OCI-LY3 (cell line): Measurements from ENCODE around the gene KRT74.

ENCODE experiments used
- H2AFZ ChIP-seq: fragments of 200-600, 300-600 bp; shearing (Covaris generic); 2 replicates; pipeline ENCODE4 v1.6.0; 2014; ENCODE audit warnings: antibody characterized with exemption, low read depth, low read length
- H3K27ac ChIP-seq: fragments of 200-600, 300-600 bp; sonication (generic); 2 replicates; pipeline ENCODE4 v1.5.1; 2014; ENCODE audit warnings: mild to moderate bottlenecking, low read length, moderate library complexity, mixed read lengths
- H3K27me3 ChIP-seq: fragments of 200-600, 300-600 bp; sonication (generic); 2 replicates; pipeline ENCODE4 v1.6.1; 2014; ENCODE audit warnings: low read depth, low read length, mixed read lengths
- H3K36me3 ChIP-seq: fragments of 200-600, 300-600 bp; sonication (generic); replicated peaks from 2 replicates; pipeline ENCODE3; 2014; ENCODE audit warnings: low read depth, low read length, mixed read lengths
- H3K4me1 ChIP-seq: fragments of 300-600, 200-600 bp; sonication (generic); 2 replicates; pipeline ENCODE4 v1.6.1; 2014; ENCODE audit warnings: low read length, mixed read lengths
- H3K4me2 ChIP-seq: fragments of 200-600, 300-600 bp; sonication (generic); 2 replicates; pipeline ENCODE4 v1.6.1; 2014; ENCODE audit warnings: low read length, mixed read lengths
- H3K4me3 ChIP-seq: fragments of 300-600, 200-600 bp; sonication (generic); 2 replicates; pipeline ENCODE4 v1.5.1; 2014; ENCODE audit warnings: antibody characterized with exemption, mild to moderate bottlenecking, low read length, moderate library complexity
- H3K79me2 ChIP-seq: fragments of 300-600, 200-600 bp; shearing (Covaris generic); 2 replicates; pipeline ENCODE4 v1.6.1; 2014; ENCODE audit warnings: mild to moderate bottlenecking, low read length, mixed read lengths
- H3K9ac ChIP-seq: fragments of 300-600, 200-600 bp; shearing (Covaris generic); 2 replicates; pipeline ENCODE4 v1.6.0; 2014; ENCODE audit warnings: mild to moderate bottlenecking, low read length, moderate library complexity
- H3K9me3 ChIP-seq: fragments of 200-600, 300-600 bp; shearing (Covaris generic); 2 replicates; pipeline ENCODE4 v1.6.1; 2014; ENCODE audit warnings: low read length, mixed read lengths; ENCODE audit not compliant: insufficient read depth
- H4K20me1 ChIP-seq: fragments of 200-600, 300-600 bp; sonication (generic); 2 replicates; pipeline ENCODE4 v1.6.1; 2016; ENCODE audit warnings: low read length, mixed read lengths; ENCODE audit not compliant: insufficient read depth
- EZH2phosphoT487 ChIP-seq: fragments of 200-600 bp; shearing (Covaris generic); IDR thresholded peaks from 2 replicates; pipeline ENCODE4 v1.6.1; 2018; ENCODE audit warnings: antibody characterized with exemption, mixed run types, low read depth
- TF ChIP-seq, protein P1 (sequence below): fragments of 200-600, 300-600 bp; sonication (generic); IDR thresholded peaks from 2 replicates; pipeline ENCODE4 v1.5.1; 2014; ENCODE audit warnings: antibody characterized with exemption, low read length, low read depth

KRT74 gene

DNA sequence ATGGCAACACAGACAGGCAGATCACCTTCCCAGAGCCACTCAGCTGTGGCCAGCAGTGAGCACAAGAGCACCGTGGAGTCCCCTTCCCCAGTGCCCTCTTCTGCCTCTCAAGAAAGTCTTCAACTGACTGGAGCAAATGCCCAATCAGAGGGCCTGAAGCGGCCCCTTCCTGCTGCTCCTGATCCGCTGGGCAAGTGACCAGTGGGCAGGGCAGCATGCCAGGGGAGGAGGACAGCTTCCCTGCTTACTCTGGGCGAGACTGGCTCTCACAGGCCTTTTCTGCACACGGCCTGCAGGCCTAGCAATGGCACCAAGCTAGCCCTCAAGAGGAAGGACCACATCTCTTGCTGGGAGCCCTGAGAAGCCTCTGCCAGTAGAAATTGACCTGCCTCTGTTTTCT lies 21.6 kb downstream of the KRT74 start:
- no peak overlapping the region for H3K27ac ChIP-seq
- H3K27me3 ChIP-seq, result 0 out of 2 replicates have a peak, but pooled peaks cover 15% of the 10 kb centered on the region
- no peak overlapping the region for H3K9ac ChIP-seq
- H3K4me3 ChIP-seq, result no peak overlapping the region
- H3K4me1 ChIP-seq, result peaks cover 15% of the 10 kb centered on the region
- H3K4me2 ChIP-seq, result no peak overlapping the region
- no peak overlapping the region for H2AFZ ChIP-seq
- no peak for TF ChIP-seq EZH2phosphoT487
- TF ChIP-seq, protein P1, sequence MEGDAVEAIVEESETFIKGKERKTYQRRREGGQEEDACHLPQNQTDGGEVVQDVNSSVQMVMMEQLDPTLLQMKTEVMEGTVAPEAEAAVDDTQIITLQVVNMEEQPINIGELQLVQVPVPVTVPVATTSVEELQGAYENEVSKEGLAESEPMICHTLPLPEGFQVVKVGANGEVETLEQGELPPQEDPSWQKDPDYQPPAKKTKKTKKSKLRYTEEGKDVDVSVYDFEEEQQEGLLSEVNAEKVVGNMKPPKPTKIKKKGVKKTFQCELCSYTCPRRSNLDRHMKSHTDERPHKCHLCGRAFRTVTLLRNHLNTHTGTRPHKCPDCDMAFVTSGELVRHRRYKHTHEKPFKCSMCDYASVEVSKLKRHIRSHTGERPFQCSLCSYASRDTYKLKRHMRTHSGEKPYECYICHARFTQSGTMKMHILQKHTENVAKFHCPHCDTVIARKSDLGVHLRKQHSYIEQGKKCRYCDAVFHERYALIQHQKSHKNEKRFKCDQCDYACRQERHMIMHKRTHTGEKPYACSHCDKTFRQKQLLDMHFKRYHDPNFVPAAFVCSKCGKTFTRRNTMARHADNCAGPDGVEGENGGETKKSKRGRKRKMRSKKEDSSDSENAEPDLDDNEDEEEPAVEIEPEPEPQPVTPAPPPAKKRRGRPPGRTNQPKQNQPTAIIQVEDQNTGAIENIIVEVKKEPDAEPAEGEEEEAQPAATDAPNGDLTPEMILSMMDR, result no peak
- H3K79me2 ChIP-seq, result no peaks in the 10 kb centered on the region
- no peaks in the 10 kb centered on the region for H3K9me3 ChIP-seq
- H4K20me1 ChIP-seq, result no peaks in the 10 kb centered on the region
- H3K36me3 ChIP-seq, result no peaks in the 10 kb centered on the region

DNA sequence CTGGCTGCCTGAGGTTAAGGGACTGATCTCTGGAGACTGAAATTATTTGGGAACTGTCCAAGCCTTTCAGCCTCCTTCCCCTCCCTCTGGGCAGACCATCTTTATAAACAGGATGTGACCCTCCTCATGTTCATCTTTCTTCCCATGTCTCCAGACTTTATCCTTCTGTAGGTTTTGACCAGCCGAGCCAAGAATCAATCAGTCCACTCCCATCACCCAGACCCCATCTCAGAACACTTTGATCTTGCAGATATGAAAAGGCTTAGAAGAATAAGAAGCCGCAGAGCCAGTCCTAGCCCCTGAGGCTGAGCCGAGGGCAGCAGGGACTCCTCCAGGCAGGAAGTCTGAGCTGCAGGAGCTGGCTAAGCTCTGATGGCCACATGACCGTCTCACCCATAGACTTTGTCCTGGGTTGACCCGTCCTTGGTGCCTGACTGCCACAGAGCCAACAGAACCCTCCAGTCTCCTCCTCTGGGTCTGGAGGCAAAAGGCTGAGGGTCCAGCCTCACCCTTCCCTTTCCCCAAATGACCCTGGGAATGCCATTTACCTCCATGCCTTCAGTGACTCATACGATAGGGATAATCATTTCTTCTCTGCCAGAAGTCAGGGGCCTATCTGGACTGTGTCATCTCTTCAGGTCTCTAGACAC lies 22.3 kb downstream of the KRT74 start:
- H3K27me3 ChIP-seq, result 0 out of 2 replicates have a peak, but pooled peaks cover 15% of the 10 kb centered on the region
- H3K4me2 ChIP-seq, result no peak overlapping the region
- no peak overlapping the region for H3K4me3 ChIP-seq
- no peak for TF ChIP-seq EZH2phosphoT487
- TF ChIP-seq, protein P1, result no peak
- peaks cover 19% of the 10 kb centered on the region for H3K4me1 ChIP-seq
- H3K36me3 ChIP-seq, result no peaks in the 10 kb centered on the region
- no peak overlapping the region for H2AFZ ChIP-seq
- no peaks in the 10 kb centered on the region for H4K20me1 ChIP-seq
- no peak overlapping the region for H3K9ac ChIP-seq
- no peaks in the 10 kb centered on the region for H3K9me3 ChIP-seq
- no peak overlapping the region for H3K27ac ChIP-seq
- no peaks in the 10 kb centered on the region for H3K79me2 ChIP-seq

DNA sequence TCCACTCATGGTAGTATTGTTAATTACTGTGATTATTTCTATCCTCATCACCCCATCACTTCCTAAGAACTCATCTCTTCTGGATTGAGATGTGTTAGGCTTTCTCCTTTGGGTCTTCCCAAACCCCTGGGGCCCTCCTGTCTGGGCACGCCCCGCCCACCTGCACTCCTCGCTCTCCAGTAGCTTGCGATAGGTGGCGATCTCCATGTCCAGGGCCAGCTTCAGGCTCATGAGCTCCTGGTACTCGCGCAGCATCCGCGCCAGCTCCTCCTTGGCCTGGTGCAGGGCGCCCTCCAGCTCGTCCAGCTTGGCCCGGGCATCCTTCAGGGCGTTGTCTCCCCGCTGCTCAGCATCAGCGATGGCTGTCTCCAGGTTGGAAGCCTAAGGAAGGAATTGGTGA lies 27.5 kb downstream of the KRT74 start:
- H4K20me1 ChIP-seq, result no peaks in the 10 kb centered on the region
- H3K4me1 ChIP-seq, result peaks cover 19% of the 10 kb centered on the region
- TF ChIP-seq, protein P1, result no peak
- TF ChIP-seq EZH2phosphoT487, result no peak
- H3K9me3 ChIP-seq, result no peaks in the 10 kb centered on the region
- H3K27me3 ChIP-seq, result 0 out of 2 replicates have a peak, but pooled peaks cover 10% of the 10 kb centered on the region
- H3K9ac ChIP-seq, result no peak overlapping the region
- no peaks in the 10 kb centered on the region for H3K36me3 ChIP-seq
- H3K27ac ChIP-seq, result no peak overlapping the region
- no peaks in the 10 kb centered on the region for H3K79me2 ChIP-seq
- no peak overlapping the region for H2AFZ ChIP-seq
- no peak overlapping the region for H3K4me2 ChIP-seq
- no peak overlapping the region for H3K4me3 ChIP-seq

DNA sequence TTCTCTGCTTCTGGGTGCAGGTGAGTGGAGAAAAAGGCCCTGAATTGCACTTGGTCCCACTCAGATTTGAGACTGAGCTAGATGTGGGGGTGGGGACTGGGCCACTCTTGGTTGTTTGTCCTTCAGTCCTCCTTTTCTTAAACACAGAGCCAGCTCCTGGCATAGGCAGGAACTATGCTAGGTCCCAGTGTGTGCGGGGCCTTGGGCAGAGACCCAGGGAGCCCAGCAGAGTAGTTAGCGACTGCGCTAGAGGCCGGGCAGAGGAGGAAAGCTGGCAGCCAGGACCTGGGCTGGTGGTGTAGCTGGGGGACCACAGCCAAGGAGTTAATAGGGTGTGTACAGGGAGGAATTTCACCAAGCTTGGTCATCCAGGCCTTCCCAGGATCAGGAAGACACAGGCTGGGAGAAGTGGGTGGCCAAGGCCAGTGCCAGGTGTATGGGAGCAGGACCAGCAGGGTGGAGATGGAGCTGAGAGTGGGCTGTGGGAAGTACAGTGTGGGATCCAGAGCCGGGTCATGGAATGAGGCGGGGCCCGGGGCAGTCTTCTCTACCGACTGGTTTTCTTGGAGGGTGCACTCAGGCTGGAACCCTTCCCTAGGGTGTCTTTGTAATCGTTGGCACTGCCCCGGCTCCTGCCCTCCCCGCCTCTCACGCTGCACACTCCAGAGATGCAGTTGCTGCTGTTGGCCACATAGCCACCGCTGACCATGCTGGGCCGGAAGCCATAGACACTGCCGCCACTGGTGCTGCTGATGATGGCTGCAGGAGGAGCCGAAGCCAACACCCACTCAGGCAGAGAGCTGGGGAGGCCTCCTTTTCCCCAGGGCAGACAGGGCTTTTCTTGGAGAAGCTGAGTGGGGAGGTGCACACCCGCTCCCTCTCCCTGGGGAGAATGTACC lies 29.4 kb downstream of the KRT74 start:
- Histone ChIP-seq H3K4me3 (no peak overlapping the region), H3K36me3 (no peaks in the 10 kb centered on the region), H3K9me3 (no peaks in the 10 kb centered on the region), H3K4me2 (no peak overlapping the region), H3K79me2 (no peaks in the 10 kb centered on the region), H4K20me1 (no peaks in the 10 kb centered on the region), H3K9ac (no peak overlapping the region), H3K27me3 (no peaks in the 10 kb centered on the region), H3K27ac (no peak overlapping the region), H3K4me1 (peaks cover 19% of the 10 kb centered on the region), H2AFZ (no peak overlapping the region)
- TF ChIP-seq, protein P1, result no peak
- no peak for TF ChIP-seq EZH2phosphoT487
